Hepatocyte (in vitro differentiated cells): Measurements from ENCODE around the gene ZNF667.

Experiments used
- EZH2 ChIP-seq: fragments of 200-600 bp; sonication (generic); IDR thresholded peaks from 2 replicates; pipeline ENCODE4 v1.6.1; 2016; ENCODE audit warnings: antibody characterized with exemption, mild to moderate bottlenecking, borderline replicate concordance
- EZH2phosphoT487 ChIP-seq: fragments of 200-600 bp; sonication (generic); IDR thresholded peaks from one replicate; pipeline ENCODE4 v1.6.1; 2018; ENCODE audit warnings: antibody characterized with exemption, mild to moderate bottlenecking, low read depth, moderate library complexity; ENCODE audit not compliant: unreplicated experiment, severe bottlenecking
- TF ChIP-seq, protein P1 (sequence below): fragments of 200-600 bp; sonication (generic); IDR thresholded peaks from 2 replicates; pipeline ENCODE4 v1.5.1; 2016; ENCODE audit warnings: antibody characterized with exemption, mild to moderate bottlenecking; ENCODE audit not compliant: poor library complexity

DNA sequence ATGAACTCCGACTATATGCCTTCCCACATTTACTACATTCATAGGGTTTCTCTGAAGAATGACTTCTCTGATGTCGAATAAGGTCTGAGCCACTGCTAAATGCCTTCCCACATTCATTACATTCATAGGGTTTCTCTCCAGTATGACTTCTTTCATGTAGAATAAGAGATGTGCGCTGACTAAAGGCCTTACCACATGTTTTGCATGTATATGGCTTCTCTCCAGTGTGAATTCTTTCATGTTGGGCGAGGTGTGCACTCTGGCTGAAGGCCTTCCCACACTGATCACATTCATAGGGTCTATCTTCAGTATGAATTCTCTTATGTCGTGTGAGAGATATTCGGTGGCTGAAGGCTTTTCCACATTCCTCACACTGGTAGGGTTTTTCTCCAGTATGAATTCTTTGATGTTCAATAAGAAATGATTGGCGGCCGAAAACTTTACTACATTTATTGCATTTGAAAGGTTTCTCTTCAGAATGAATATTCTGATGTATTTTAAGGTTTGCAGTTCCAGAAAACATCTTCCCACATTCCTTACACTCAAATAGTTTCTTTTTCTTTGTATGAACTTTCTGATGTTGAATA lies 35.8 kb downstream of the ZNF667 start:
- TF ChIP-seq, protein P1, sequence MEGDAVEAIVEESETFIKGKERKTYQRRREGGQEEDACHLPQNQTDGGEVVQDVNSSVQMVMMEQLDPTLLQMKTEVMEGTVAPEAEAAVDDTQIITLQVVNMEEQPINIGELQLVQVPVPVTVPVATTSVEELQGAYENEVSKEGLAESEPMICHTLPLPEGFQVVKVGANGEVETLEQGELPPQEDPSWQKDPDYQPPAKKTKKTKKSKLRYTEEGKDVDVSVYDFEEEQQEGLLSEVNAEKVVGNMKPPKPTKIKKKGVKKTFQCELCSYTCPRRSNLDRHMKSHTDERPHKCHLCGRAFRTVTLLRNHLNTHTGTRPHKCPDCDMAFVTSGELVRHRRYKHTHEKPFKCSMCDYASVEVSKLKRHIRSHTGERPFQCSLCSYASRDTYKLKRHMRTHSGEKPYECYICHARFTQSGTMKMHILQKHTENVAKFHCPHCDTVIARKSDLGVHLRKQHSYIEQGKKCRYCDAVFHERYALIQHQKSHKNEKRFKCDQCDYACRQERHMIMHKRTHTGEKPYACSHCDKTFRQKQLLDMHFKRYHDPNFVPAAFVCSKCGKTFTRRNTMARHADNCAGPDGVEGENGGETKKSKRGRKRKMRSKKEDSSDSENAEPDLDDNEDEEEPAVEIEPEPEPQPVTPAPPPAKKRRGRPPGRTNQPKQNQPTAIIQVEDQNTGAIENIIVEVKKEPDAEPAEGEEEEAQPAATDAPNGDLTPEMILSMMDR, result no peak
- no peak for TF ChIP-seq EZH2
- TF ChIP-seq EZH2phosphoT487, result no peak
